NCI-H187 treated with DMSO at 0.1 percent for 48 hours (cell line): ENCODE data around the gene PADI1.

ENCODE experiments used
- DNase-seq: peaks from one replicate; lab custom pipeline; 2025; lab: John Stamatoyannopoulos, UW

The PADI1 gene

GRCh38 chr1:17196496-17197185 lies 8.3 kb upstream of the PADI1 start:
- DNase-seq, result no peak

DNA sequence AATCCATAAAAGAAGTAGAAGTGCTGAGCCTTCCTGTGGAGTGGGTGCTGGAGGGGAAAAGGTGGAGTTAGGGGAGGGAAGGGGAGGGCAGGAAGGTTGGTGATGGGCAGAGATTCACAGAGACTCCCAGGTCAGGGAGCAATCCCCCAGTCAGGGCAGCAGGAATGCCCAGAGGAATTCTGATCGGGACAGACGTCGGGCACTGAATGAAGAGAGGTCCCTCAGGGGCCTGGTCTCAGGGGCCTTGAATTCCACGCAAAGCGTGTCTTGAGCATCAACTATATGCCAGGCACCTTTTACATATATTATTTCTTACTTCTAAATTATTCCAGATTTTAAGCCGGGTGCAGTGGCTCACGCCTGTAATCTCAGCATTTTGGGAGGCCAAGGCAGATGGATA lies 7.2 kb upstream of the PADI1 start:
- DNase-seq, result no peak

- no peak for DNase-seq
These were observed 6.3 kb upstream of the PADI1 start for GRCh38 chr1:17198476-17199258.

DNA sequence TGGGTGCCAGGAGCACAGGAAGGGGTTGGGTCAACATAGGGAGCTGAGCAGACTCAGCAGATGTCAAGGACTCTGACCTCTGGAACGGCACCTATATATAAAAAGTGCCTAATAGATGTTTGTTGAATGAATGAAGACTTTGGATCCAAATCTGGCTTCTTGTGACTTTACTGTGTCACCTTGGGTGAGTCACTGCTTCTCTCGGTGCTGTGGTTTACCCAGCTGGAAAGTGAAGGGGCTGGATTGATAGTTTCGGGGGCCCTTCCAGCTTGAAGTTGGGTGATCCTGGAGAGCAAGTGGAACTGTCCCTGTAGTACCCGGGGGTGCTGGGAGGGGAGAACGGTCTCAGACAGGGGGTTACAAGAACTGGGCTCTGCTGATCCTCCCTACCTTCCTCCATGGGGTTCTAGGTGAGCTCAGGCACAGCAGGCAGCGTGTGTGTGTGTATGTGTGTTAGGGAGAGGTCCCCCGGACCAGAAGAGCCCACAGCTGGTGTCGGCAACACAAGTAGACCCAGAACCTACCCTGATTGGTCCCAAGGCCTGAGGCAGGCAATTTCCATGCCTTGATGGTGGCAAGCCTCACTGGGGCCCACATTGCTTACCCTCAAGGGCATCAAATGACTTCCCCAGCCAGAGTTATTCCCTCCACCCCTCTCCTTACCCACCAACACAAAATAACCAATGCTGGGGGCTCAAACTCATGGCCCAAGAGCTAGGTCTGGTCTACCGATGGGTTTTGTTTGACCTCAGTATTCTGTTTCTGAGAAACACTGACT lies 5.5 kb upstream of the PADI1 start:
- no peak for DNase-seq

GRCh38 chr1:17200246-17200645 lies 4.7 kb upstream of the PADI1 start:
- DNase-seq, result no peak

GRCh38 chr1:17200756-17201155 lies 4.2 kb upstream of the PADI1 start:
- no peak for DNase-seq

DNA sequence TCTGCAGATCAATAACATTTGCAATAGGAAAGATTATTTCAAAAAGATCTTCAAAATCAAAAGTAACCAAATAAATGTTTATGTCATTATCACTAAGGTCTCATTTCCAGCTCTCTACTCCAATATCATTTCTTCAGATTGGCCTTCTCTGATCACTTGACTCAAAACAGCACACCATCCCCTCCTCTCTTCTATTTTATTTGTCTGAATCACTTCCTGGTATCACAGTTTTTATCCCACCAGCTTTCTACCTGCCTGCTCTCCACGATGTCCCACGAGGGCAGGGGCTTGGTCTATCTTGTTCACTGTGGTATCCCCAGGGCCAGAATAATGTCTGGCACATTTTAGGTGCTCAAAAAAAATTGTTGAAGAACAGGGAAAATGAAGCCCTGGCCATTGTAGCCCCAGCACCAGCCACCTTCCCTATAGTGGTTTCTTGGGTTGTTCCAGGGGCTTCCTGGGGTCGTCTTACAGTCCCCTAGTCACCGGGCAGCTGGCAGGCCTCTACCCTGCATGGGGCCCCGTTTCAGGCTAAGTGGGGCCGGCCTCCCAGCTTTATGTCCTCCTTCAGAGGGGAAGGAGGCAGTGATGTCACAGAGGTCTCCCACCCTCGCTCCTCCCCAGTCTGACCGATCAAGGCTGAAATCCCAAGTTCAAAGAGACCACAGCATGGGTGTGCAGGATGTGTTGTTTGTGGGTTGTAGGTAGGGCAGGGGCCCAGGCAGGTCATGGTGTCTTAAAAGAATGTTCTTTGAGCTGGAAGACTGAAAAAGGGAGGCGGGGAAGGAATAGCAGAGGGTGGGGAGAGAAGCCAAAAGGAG lies 3.5 kb upstream of the PADI1 start:
- DNase-seq, result no peak

DNA sequence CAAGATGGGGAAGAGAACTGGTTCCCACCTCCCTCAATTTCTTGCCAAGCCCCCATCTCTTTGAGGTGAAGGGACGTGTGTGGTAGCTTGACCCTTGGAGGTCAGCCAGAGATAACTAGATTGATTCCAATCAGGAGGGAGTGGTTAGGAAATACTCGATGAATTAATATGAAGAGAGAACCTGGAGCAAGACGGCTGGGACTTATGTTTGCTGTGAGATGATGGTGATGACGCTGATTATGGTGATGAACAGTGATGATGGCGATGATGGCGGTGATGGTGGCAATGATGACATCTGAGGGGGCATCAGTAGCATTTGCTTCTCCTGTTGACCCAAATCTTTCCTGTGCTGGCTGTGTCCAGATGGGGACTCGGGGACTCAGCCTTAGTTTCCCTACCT lies 724 bp downstream of the PADI1 start:
- DNase-seq, result no peak

GRCh38 chr1:17206196-17206595 lies 1.3 kb downstream of the PADI1 start:
- no peak for DNase-seq

GRCh38 chr1:17207046-17207445 lies 2.1 kb downstream of the PADI1 start:
- no peak for DNase-seq

GRCh38 chr1:17207540-17207939 lies 2.6 kb downstream of the PADI1 start:
- DNase-seq, result no peak

DNA sequence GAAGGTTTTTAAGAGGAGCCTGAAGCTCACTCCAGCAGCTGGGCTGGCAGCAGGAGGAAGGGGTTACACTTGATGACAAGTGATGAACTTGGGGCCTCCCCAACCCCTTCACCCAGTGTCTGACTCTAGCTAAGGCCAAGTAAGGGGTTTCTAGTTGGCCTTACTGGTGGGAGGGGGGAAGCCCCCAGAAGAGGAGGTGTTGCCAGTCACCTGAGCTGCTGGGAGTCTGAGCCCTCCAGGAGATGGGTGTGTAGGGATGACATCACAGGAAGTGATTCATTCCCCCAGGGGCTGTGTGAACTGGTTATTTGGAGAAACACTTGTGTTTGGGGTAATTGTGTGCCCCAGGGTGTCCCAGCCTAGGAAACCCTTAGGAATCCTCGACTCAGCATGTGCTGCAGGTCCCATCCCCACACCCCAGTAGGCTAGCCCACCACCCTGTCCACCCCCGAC lies 3.1 kb downstream of the PADI1 start:
- no peak for DNase-seq

- no peak for DNase-seq
These were observed 3.6 kb downstream of the PADI1 start for GRCh38 chr1:17208546-17208945.

DNA sequence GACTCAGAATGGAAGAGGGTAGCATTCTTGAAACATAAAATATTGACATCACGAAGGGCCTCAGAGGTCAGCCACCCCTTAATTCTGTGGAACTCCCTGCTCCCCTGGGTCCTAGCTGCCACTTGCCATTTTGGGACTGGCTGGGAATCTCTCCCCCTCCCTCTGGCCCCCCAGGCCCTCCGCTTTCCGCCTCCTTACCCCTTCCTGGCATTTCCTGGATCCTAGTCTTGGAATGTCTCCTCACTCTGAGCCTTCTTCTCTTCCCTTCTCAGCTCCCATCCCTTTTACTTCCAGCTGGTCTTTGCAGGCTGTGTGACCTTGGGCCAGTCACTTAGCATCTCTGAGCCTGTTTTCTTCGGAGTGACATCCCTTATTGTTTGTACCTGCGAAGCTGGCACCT lies 4.5 kb downstream of the PADI1 start:
- DNase-seq, result no peak

DNA sequence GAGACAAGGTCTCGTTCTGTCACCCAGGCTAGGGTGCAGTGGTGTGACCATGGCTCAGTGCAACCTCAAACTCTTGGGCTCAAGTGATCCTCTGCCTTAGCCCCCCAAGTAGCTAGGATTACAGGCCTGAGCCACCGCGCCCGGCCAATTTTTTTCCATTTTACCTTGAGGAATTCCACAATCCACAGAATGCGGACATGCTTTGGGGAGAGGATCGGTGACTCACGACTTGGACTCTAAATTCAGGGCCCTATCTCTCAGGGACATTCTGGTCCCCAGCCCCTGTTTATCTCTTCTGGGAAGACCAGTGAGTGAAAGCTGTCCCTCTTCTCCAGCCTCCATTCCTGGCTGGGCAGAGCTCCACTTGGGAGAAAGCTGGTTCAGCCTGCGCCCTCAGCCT lies 5.2 kb downstream of the PADI1 start:
- DNase-seq, result no peak

GRCh38 chr1:17211377-17211776 lies 6.4 kb downstream of the PADI1 start:
- DNase-seq, result no peak

DNA sequence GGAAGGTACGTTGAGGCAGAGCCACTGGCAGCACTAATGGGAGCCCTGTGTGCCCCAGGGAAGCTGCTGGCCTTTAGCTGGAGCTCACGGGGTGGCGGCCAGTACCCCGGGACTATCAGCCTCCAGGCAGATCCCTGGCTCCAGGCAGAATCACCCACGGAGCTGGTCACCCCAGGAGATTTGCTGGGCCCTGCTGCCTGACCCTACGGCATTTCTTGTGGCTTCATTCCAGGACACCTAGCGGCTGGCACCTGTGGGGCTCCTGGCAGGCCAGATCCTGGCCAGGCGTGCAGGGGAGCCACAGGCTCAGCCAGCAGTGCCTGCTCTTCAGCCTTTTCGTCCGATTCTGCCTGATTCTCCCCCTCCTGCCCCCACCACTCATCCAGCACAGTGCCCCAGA lies 7.1 kb downstream of the PADI1 start:
- DNase-seq, result no peak

DNA sequence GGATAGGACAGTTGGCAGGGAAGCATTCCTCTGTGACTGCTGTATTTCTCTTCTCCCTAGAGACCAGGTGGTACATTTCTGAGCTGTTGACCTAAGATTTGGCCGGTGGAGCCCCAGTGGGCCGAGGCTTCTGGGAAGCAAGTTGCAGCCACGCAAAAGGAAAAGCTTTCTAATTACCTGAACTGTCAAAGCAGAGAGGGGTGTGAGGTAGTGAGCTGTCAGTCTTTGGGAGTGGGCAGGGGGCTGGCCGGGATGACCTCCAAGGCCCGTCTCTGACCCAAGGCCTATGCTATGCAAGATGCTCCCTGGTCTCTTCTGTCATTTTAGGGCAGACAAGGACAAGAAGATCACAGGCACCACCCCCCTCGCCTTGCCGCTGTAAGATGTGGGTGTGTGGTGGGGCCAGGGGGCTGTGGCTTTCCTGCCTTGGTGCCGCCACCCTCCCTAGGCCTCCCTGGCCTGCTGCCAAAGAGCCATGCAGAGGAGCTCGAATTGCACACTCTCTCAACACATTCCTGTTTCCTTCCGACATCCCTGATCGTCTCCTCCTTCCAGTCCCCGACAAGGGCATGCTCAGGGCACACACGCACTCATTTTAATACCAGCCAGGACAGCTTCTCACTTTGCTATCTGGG lies 7.7 kb downstream of the PADI1 start:
- no peak for DNase-seq

DNA sequence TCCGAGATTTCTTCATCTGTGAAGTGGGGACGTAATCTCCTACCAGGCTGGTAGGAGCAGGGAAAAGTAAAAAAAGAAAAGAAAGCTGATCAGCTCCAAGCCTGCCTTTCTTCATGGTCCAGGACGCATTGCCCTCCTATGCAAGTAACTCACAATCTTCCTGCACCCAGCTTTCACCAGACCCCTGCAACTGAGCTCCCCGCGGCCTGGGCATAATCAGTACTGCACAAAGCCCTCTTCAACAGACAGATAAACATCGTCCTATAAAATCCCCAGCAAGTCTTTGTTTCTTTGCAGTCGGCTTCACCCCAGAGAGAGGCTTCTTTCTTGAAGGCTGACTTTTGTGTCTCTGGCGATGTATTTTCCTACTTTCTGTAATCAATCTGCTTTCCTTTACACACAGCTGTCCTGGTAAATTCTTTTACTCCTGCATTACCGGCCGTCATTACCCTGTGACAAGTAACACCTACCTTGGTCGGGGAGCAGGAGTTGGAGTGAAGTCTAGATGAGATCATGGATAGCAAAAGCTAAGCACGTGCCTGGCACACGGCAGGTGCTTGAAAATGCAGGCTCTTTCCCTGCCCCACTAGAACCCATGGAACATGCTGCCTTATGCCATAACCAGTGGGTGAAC lies 8.3 kb downstream of the PADI1 start:
- DNase-seq, result no peak

DNA sequence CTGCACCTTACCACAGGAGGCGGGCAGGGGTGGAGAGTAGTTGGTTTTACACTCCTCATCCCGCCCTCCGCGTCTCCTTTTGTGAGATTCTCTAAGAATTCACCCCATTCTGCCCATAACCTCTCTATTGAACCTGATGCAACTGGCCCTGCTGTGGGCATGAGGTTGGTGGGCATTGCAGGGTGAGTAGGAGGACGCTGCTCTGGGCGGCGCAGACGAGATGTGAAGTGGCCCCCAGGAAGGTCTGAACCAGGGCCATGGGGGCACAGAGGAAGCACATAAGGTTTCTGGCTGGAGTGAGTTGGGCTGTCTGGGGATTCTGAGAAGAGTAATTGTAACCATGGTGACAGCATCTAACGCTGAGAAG lies 8.8 kb downstream of the PADI1 start:
- no peak for DNase-seq

DNA sequence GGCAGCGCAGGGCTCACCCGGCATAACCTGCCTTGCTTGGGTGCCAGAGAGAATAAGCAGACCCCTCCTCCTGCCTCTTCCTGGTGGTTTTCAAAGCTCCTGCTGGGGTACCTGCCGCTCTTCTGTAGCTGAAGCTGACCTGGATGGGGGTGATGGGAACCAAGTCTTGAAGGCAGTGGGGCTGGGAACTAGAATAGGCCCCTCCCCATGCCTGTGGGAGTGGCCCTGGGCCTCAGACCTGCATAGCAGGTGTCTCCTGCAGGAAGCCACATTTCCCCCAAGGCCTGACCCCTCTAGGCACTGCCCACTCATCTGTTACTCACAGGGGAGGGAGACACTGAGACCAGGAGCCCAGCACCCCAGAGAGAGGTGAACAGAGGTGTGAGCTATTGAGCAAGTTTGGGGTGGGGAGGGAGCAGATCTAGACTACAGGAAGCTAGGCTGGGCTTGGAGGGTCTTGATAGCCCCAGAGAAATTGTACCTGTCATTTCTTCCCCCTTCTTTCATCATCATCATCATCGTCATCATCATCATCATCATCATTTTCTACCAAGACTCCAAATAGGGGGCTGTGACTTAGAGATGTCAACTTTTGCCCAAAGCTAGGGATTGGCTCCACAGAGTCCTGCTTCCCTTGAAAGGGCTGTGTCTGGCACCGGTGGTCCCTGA lies 10.1 kb downstream of the PADI1 start:
- DNase-seq, result no peak
